Keratinocyte (primary cell): ENCODE data around the gene HMGCS2.

ENCODE experiments used
- EZH2 ChIP-seq: IDR thresholded peaks from one replicate; pipeline ENCODE4 v1.6.1; 2012; ENCODE audit warnings: inconsistent platforms, mild to moderate bottlenecking, low read length, moderate library complexity
- TF ChIP-seq, protein P1 (sequence below), 3 experiments: IDR thresholded peaks in 1 of 3; conservative IDR thresholded peaks in 1 of 3; optimal IDR thresholded peaks in 1 of 3; 2 replicates in 2 of 3; 3 replicates in 1 of 3; pipeline versions ENCODE3 to v1.5.1; 2011; ENCODE audit warnings: low read length in 3 of 3, mild to moderate bottlenecking in 3 of 3, moderate library complexity in 2 of 3, control low read depth in 1 of 3, inconsistent platforms in 1 of 3; ENCODE audit not compliant: insufficient read depth in 2 of 3; ENCODE audit errors: extremely low read depth in 1 of 3

GRCh38 chr1:119799003-119799402 lies 30.3 kb upstream of the HMGCS2 start:
- TF ChIP-seq, protein P1, sequence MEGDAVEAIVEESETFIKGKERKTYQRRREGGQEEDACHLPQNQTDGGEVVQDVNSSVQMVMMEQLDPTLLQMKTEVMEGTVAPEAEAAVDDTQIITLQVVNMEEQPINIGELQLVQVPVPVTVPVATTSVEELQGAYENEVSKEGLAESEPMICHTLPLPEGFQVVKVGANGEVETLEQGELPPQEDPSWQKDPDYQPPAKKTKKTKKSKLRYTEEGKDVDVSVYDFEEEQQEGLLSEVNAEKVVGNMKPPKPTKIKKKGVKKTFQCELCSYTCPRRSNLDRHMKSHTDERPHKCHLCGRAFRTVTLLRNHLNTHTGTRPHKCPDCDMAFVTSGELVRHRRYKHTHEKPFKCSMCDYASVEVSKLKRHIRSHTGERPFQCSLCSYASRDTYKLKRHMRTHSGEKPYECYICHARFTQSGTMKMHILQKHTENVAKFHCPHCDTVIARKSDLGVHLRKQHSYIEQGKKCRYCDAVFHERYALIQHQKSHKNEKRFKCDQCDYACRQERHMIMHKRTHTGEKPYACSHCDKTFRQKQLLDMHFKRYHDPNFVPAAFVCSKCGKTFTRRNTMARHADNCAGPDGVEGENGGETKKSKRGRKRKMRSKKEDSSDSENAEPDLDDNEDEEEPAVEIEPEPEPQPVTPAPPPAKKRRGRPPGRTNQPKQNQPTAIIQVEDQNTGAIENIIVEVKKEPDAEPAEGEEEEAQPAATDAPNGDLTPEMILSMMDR (optimal IDR thresholded peaks at IDR 0.05 in 1 of 3, IDR thresholded peaks at IDR 0.05 in 1 of 3, conservative IDR thresholded peaks at IDR 0.05 in 1 of 3; ENCODE audit: extremely low read depth in 1 of 3, insufficient read depth in 2 of 3, low read length in 3 of 3) = no peak
- TF ChIP-seq EZH2 = no peak
